H1 (cell line): ENCODE results near the gene NREP. TPM values are rescaled to one million over a fixed set of nuclear protein-coding genes. Genes with fewer than 3 reads are reported as not detected.

Source experiments
- E2F6 ChIP-seq: IDR thresholded peaks from 2 replicates; pipeline ENCODE4 v1.6.1; 2012; ENCODE audit warnings: inconsistent platforms
- EZH2 ChIP-seq: fragments of 200-600 bp; sonication (generic); IDR thresholded peaks from 2 replicates; pipeline ENCODE4 v1.7.1; 2012; ENCODE audit warnings: low read depth, mild to moderate bottlenecking, moderate library complexity, low read length, inconsistent platforms; ENCODE audit not compliant: severe bottlenecking
- FOSL1 ChIP-seq: IDR thresholded peaks from 2 replicates; pipeline ENCODE4 v1.6.1; 2011; ENCODE audit warnings: mild to moderate bottlenecking, low read depth, low read length, moderate library complexity; ENCODE audit not compliant: insufficient read depth
- KDM4A ChIP-seq: IDR thresholded peaks from one replicate; pipeline ENCODE4 v1.7.1; 2012; ENCODE audit warnings: low read depth, mild to moderate bottlenecking, moderate library complexity, low read length, inconsistent platforms; ENCODE audit not compliant: severe bottlenecking
- MAFK ChIP-seq: IDR thresholded peaks from 2 replicates; pipeline ENCODE4 v1.6.1; 2012; ENCODE audit warnings: low read depth, mild to moderate bottlenecking, improper control_type of control experiment, low read length
- TAF7 ChIP-seq: optimal IDR thresholded peaks from 2 replicates; pipeline ENCODE3; 2011; ENCODE audit warnings: low read depth, mild to moderate bottlenecking, inconsistent platforms, low read length, moderate library complexity, borderline replicate concordance
- polyA plus RNA-seq, 7 experiments: library from polyadenylated mRNA; depleted of rRNA in 3 of 7; stranded (reverse) in 5 of 7; unstranded in 2 of 7; fragments of >200 nt in 5 of 7; fragments of 200-250 nt in 2 of 7; gene quantifications; 1 replicate in 5 of 7; 2 replicates in 1 of 7; 4 replicates in 1 of 7; pipeline versions ENCODE4 v1.2.1 to v1.2.3, GENCODE V29; 2011 to 2013; ENCODE audit warnings: missing spikeins in 2 of 7, mixed read lengths in 2 of 7
- total RNA-seq: library from RNA; stranded (reverse); fragmentation: NEBNext Ultra II Directional; extraction: Animal tissue kit (Norgen Biotek cat#: 25700); gene quantifications from 2 replicates; pipeline ENCODE4 v1.2.1, GENCODE V29; 2021
- TF ChIP-seq, protein P1 (sequence below): fragments of 300-600 bp; sonication (generic); IDR thresholded peaks from 2 replicates; pipeline ENCODE4 v1.7.1; 2012; ENCODE audit warnings: low read length, moderate library complexity, mild to moderate bottlenecking, inconsistent platforms; ENCODE audit not compliant: insufficient replicate concordance
- TF ChIP-seq, protein P2 (sequence below): IDR thresholded peaks from 2 replicates; pipeline ENCODE4 v1.6.1; 2012; ENCODE audit warnings: low read length, inconsistent platforms

The NREP gene
- total and polyA plus RNA-seq, 2 of the 8 experiments (the other 6 are each of a cell fraction or from before 2014, with no cell fraction given): 254 to 301 TPM

DNA sequence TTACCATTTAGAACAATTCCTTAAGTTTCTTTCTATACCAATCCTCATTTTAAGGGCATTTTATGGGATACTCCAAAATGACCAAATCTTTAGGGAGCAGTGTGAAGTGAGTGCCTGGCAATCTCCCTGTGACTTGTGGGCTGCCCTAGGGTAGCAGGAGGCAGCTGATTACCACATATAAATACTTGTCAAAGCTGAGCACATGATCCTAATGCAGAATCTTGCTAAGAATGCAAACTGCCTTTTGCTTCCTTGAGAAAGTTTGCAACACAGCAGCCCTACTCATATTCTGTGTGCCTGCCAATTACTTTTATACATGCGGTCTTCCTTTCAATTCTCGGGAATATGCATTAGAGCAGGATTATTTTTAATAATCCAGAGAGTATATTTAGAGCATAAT, 18.2 kb upstream of the NREP start (continued):
- TF ChIP-seq, protein P1, sequence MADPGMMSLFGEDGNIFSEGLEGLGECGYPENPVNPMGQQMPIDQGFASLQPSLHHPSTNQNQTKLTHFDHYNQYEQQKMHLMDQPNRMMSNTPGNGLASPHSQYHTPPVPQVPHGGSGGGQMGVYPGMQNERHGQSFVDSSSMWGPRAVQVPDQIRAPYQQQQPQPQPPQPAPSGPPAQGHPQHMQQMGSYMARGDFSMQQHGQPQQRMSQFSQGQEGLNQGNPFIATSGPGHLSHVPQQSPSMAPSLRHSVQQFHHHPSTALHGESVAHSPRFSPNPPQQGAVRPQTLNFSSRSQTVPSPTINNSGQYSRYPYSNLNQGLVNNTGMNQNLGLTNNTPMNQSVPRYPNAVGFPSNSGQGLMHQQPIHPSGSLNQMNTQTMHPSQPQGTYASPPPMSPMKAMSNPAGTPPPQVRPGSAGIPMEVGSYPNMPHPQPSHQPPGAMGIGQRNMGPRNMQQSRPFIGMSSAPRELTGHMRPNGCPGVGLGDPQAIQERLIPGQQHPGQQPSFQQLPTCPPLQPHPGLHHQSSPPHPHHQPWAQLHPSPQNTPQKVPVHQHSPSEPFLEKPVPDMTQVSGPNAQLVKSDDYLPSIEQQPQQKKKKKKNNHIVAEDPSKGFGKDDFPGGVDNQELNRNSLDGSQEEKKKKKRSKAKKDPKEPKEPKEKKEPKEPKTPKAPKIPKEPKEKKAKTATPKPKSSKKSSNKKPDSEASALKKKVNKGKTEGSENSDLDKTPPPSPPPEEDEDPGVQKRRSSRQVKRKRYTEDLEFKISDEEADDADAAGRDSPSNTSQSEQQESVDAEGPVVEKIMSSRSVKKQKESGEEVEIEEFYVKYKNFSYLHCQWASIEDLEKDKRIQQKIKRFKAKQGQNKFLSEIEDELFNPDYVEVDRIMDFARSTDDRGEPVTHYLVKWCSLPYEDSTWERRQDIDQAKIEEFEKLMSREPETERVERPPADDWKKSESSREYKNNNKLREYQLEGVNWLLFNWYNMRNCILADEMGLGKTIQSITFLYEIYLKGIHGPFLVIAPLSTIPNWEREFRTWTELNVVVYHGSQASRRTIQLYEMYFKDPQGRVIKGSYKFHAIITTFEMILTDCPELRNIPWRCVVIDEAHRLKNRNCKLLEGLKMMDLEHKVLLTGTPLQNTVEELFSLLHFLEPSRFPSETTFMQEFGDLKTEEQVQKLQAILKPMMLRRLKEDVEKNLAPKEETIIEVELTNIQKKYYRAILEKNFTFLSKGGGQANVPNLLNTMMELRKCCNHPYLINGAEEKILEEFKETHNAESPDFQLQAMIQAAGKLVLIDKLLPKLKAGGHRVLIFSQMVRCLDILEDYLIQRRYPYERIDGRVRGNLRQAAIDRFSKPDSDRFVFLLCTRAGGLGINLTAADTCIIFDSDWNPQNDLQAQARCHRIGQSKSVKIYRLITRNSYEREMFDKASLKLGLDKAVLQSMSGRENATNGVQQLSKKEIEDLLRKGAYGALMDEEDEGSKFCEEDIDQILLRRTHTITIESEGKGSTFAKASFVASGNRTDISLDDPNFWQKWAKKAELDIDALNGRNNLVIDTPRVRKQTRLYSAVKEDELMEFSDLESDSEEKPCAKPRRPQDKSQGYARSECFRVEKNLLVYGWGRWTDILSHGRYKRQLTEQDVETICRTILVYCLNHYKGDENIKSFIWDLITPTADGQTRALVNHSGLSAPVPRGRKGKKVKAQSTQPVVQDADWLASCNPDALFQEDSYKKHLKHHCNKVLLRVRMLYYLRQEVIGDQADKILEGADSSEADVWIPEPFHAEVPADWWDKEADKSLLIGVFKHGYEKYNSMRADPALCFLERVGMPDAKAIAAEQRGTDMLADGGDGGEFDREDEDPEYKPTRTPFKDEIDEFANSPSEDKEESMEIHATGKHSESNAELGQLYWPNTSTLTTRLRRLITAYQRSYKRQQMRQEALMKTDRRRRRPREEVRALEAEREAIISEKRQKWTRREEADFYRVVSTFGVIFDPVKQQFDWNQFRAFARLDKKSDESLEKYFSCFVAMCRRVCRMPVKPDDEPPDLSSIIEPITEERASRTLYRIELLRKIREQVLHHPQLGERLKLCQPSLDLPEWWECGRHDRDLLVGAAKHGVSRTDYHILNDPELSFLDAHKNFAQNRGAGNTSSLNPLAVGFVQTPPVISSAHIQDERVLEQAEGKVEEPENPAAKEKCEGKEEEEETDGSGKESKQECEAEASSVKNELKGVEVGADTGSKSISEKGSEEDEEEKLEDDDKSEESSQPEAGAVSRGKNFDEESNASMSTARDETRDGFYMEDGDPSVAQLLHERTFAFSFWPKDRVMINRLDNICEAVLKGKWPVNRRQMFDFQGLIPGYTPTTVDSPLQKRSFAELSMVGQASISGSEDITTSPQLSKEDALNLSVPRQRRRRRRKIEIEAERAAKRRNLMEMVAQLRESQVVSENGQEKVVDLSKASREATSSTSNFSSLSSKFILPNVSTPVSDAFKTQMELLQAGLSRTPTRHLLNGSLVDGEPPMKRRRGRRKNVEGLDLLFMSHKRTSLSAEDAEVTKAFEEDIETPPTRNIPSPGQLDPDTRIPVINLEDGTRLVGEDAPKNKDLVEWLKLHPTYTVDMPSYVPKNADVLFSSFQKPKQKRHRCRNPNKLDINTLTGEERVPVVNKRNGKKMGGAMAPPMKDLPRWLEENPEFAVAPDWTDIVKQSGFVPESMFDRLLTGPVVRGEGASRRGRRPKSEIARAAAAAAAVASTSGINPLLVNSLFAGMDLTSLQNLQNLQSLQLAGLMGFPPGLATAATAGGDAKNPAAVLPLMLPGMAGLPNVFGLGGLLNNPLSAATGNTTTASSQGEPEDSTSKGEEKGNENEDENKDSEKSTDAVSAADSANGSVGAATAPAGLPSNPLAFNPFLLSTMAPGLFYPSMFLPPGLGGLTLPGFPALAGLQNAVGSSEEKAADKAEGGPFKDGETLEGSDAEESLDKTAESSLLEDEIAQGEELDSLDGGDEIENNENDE: no peak
- TF ChIP-seq KDM4A (no peak), E2F6 (no peak), MAFK (no peak), TAF7 (no peak), EZH2 (no peak), FOSL1 (no peak)
- TF ChIP-seq, protein P2, sequence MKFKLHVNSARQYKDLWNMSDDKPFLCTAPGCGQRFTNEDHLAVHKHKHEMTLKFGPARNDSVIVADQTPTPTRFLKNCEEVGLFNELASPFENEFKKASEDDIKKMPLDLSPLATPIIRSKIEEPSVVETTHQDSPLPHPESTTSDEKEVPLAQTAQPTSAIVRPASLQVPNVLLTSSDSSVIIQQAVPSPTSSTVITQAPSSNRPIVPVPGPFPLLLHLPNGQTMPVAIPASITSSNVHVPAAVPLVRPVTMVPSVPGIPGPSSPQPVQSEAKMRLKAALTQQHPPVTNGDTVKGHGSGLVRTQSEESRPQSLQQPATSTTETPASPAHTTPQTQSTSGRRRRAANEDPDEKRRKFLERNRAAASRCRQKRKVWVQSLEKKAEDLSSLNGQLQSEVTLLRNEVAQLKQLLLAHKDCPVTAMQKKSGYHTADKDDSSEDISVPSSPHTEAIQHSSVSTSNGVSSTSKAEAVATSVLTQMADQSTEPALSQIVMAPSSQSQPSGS: no peak
